Left hindlimb (tissue), 1 donor: Measurements from ENCODE around the gene ADD2.

ENCODE experiments used
- DNase-seq: peaks from one replicate; pipeline ENCODE4 v3.0.0-alpha.2; 2018

The ADD2 gene

GRCh38 chr2:70697603-70698383 lies 70.2 kb downstream of the ADD2 start:
- no peak for DNase-seq

GRCh38 chr2:70696142-70696541 lies 71.9 kb downstream of the ADD2 start:
- DNase-seq = no peak

GRCh38 chr2:70692256-70692655 lies 75.7 kb downstream of the ADD2 start:
- DNase-seq = no peak

GRCh38 chr2:70691497-70692140 lies 76.4 kb downstream of the ADD2 start:
- DNase-seq = no peak

GRCh38 chr2:70690846-70691245 lies 77.2 kb downstream of the ADD2 start:
- DNase-seq = no peak

GRCh38 chr2:70688427-70688826 lies 79.6 kb downstream of the ADD2 start:
- DNase-seq = no peak

GRCh38 chr2:70687461-70687795 lies 80.6 kb downstream of the ADD2 start:
- DNase-seq = no peak

GRCh38 chr2:70686577-70687460 lies 81.2 kb downstream of the ADD2 start:
- DNase-seq = no peak

- DNase-seq = no peak
Measured at GRCh38 chr2:70685771-70686171, 82.2 kb downstream of the ADD2 start.

GRCh38 chr2:70684846-70685622 lies 83.0 kb downstream of the ADD2 start:
- no peak for DNase-seq

- DNase-seq = no peak
Measured at GRCh38 chr2:70683455-70683854, 84.5 kb downstream of the ADD2 start.

GRCh38 chr2:70680735-70681134 lies 87.3 kb downstream of the ADD2 start:
- no peak for DNase-seq

- no peak for DNase-seq
Measured at GRCh38 chr2:70679259-70679658, 88.7 kb downstream of the ADD2 start.

- no peak for DNase-seq
Measured at GRCh38 chr2:70678576-70679143, 89.3 kb downstream of the ADD2 start.

- DNase-seq = no peak
Measured at GRCh38 chr2:70676301-70677035, 91.5 kb downstream of the ADD2 start.

- DNase-seq = no peak
Measured at GRCh38 chr2:70675862-70676261, 92.1 kb downstream of the ADD2 start.

- DNase-seq = no peak
Measured at GRCh38 chr2:70674636-70675430, 93.2 kb downstream of the ADD2 start.

GRCh38 chr2:70673041-70673647 lies 94.9 kb downstream of the ADD2 start:
- DNase-seq = no peak

GRCh38 chr2:70671092-70671675 lies 96.8 kb downstream of the ADD2 start:
- no peak for DNase-seq

GRCh38 chr2:70670626-70671025 lies 97.4 kb downstream of the ADD2 start:
- no peak for DNase-seq
